ENCODE measurements around the gene SYNJ2.

Gene SYNJ2

GRCh38 chr6:158080849-158081656 is 99.4 kb downstream of the SYNJ2 start:
- DNase-seq (ENCODE audit: low spot score) = no peak

- DNase-seq (ENCODE audit: low spot score) = no peak
Observed at GRCh38 chr6:158081657-158081935, 99.9 kb downstream of the SYNJ2 start.

- DNase-seq (ENCODE audit: low spot score) = no peak
Observed at GRCh38 chr6:158083455-158084325, 102.0 kb downstream of the SYNJ2 start.

- no peak for DNase-seq (ENCODE audit: low spot score)
Observed at GRCh38 chr6:158085261-158086053, 103.8 kb downstream of the SYNJ2 start.

- DNase-seq (ENCODE audit: low spot score) = no peak
Observed at GRCh38 chr6:158086054-158086503, 104.4 kb downstream of the SYNJ2 start.

DNA sequence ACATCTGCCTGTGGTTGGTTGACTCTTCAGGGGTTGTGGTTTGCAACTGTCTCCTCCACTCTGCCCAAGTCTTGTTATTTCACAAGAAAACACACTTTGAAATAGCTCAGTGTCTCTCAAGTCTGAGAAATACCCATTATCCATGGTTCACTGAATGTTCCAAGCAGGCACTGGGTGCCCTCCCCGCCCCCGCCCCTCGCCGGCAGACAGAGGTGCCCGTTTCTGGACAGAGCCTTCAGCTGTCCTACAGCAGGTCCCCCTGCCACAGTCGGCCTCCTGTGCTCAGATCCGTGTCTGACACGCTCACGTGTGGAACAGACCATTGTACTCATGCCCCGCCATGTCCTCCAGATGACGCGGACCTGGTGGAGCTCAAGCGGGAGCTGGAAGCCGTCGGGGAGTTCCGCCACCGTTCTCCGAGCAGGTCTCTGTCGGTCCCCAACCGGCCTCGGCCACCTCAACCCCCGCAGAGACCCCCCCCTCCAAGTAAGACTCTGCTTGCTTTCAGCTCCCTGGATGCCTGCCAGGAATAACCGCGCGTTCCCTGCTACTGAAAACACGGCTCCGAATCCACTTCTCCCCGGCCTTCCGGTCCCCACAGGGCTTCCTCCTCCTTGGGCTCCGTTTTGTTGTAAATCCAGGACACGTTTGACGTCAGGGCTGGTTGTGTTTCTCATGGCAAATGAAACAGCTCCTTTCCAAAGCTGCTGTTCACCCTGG is 105.0 kb downstream of the SYNJ2 start:
- DNase-seq (ENCODE audit: low spot score) = no peak

DNA sequence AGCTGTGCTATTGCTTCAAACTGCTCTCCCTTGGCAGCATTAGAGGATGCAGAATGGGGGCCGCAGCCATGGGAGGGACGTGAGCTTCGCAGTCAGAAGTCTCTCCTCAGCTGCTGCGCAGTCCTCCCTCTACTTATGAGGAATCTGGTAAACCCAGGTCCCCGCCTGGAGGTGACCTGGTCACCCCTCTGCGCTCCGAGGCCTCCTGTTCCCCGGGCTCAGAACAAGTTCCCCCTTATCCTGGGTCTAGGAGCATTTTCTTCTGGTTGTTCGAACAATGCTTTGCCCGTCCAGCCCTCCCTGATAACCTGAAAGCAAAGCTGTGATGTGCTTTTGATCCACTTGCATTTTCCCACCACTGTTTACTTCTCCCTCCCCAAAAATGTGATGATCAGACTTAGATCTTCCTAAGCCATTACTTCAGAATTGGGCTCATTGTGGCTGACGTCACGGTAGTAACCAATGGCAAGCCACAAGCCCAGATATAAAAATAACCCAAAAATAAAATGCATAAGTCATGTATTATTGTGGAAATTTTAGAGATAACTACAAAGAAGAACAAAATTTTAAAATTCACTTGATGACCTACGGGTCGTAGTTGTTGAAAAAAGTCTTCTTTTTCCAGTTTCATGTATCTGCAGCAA is 105.7 kb downstream of the SYNJ2 start:
- DNase-seq (ENCODE audit: low spot score) = no peak

- DNase-seq (ENCODE audit: low spot score) = no peak
Observed at GRCh38 chr6:158092806-158093205, 111.1 kb downstream of the SYNJ2 start.

DNA sequence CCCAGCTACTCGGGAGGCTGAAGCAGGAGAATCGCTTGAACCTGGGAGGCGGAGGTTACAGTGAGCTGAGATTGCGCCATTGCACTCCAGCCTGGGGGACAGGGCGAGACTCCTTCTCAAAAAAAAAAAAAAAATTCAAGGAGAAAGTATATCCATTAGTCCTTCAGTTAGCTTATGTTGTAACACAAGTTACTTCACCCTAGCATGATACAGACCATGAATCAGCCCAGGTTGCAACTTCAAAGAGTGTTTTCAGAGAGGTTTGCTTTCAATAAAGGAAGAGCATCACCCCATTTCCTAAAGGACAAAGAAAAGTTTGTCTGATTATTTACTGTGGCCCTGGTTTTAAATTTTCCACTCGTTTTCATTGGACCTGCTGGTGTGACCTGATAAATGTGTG is 113.4 kb downstream of the SYNJ2 start:
- no peak for DNase-seq (ENCODE audit: low spot score)

- no peak for DNase-seq (ENCODE audit: low spot score)
Observed at GRCh38 chr6:158095671-158096070, 114.0 kb downstream of the SYNJ2 start.

GRCh38 chr6:158103228-158103627 is 121.6 kb downstream of the SYNJ2 start:
- DNase-seq (ENCODE audit: low spot score) = no peak

- DNase-seq (ENCODE audit: low spot score) = no peak
Observed at GRCh38 chr6:158104696-158105095, 123.0 kb downstream of the SYNJ2 start.

GRCh38 chr6:158109748-158110147 is 128.1 kb downstream of the SYNJ2 start:
- DNase-seq (ENCODE audit: low spot score) = no peak

DNA sequence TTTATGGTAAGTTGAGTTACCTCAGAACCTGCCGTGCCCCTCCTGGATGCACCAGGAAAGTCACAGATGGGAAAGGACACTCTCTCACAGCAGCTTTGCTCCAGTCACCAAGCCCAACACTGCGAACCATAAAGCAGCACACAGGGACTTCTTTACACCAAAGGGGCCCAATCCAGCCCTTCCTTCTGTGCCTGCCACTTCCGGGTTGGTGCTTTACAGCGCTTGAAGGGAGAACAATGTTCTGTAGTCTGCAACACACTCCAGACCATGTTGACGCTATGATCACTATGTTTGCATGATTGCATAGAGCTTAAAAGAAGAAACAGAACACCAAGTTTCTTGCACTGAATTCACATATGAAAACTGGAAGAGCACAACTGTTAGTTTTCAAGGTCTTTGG is 129.3 kb downstream of the SYNJ2 start:
- no peak for DNase-seq (ENCODE audit: low spot score)

GRCh38 chr6:158111987-158112386 is 130.3 kb downstream of the SYNJ2 start:
- DNase-seq (ENCODE audit: low spot score) = no peak

- DNase-seq (ENCODE audit: low spot score) = no peak
Observed at GRCh38 chr6:158113802-158114201, 132.1 kb downstream of the SYNJ2 start.

- DNase-seq (ENCODE audit: low spot score) = no peak
Observed at GRCh38 chr6:158115102-158115501, 133.4 kb downstream of the SYNJ2 start.

GRCh38 chr6:158115508-158115907 is 133.8 kb downstream of the SYNJ2 start:
- DNase-seq (ENCODE audit: low spot score) = no peak

- no peak for DNase-seq (ENCODE audit: low spot score)
Observed at GRCh38 chr6:158118886-158119285, 137.2 kb downstream of the SYNJ2 start.

- no peak for DNase-seq (ENCODE audit: low spot score)
Observed at GRCh38 chr6:158121335-158121734, 139.7 kb downstream of the SYNJ2 start.

DNA sequence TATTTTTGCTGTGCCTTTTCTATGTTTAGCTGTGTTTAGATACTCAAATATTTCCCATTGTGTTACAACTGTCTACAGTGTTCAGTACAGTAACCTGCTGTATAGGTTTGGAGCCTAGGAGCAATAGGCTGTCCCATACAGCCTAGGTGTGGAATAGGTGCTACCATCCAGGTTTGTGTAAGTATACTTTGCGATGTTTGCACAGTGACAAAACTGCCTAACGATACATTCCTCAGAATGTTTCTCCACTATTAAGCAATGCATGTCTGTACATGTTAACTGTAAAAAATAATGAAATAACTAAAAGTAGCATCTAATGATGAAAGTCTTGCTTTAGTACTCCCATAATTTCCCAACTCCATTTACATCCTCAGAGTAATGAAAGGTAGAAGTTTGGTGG is 140.4 kb downstream of the SYNJ2 start:
- no peak for DNase-seq (ENCODE audit: low spot score)

All from SK-N-DZ (cell line).